GM18502 (cell line): Measurements from ENCODE around the gene MRPL45.

ENCODE experiments used
- ATAC-seq: cut with Tn5 transposase; IDR thresholded peaks from one replicate; pipeline ENCODE4 v1.9.1; 2021; ENCODE audit warnings: mild to moderate bottlenecking; ENCODE audit not compliant: unreplicated experiment, poor library complexity

The MRPL45 gene

GRCh38 chr17:38343608-38344419 lies 46.8 kb downstream of the MRPL45 start, which contains the start of gene GPR179:
TSS of gene GPR179 (minus strand) at chr17:38343956. CDS start at chr17:38343789, 167 bp downstream.
- ATAC-seq = no peak

- no peak for ATAC-seq
These were observed 47.4 kb downstream of the MRPL45 start for GRCh38 chr17:38344420-38344745.

- ATAC-seq = no peak
These were observed 48.8 kb downstream of the MRPL45 start for GRCh38 chr17:38345743-38346142.

- ATAC-seq = no peak
These were observed 52.2 kb downstream of the MRPL45 start for GRCh38 chr17:38349097-38349730.

GRCh38 chr17:38350035-38350434 lies 53.1 kb downstream of the MRPL45 start:
- ATAC-seq = no peak

- ATAC-seq = peak; percentile 87
These were observed 54.6 kb downstream of the MRPL45 start, which contains the start of gene SOCS7 for GRCh38 chr17:38351412-38352222. TSS of gene SOCS7 (plus strand) at chr17:38351844. CDS start at chr17:38352053, 209 bp downstream.

- ATAC-seq = peak; percentile 18
These were observed 55.5 kb downstream of the MRPL45 start for GRCh38 chr17:38352245-38353085.

GRCh38 chr17:38353086-38353604 lies 56.2 kb downstream of the MRPL45 start:
- ATAC-seq = no peak

GRCh38 chr17:38353668-38354067 lies 56.7 kb downstream of the MRPL45 start:
- ATAC-seq = no peak

- no peak for ATAC-seq
These were observed 57.5 kb downstream of the MRPL45 start for GRCh38 chr17:38354466-38354865.

GRCh38 chr17:38355251-38355650 lies 58.3 kb downstream of the MRPL45 start:
- no peak for ATAC-seq

GRCh38 chr17:38357486-38358123 lies 60.6 kb downstream of the MRPL45 start:
- ATAC-seq = no peak

- ATAC-seq = no peak
These were observed 61.9 kb downstream of the MRPL45 start for GRCh38 chr17:38358586-38359513.

GRCh38 chr17:38361694-38362465 lies 64.9 kb downstream of the MRPL45 start:
- no peak for ATAC-seq

- no peak for ATAC-seq
These were observed 66.0 kb downstream of the MRPL45 start for GRCh38 chr17:38363016-38363415.

GRCh38 chr17:38364741-38365140 lies 67.8 kb downstream of the MRPL45 start:
- ATAC-seq = no peak

- ATAC-seq = no peak
These were observed 72.3 kb downstream of the MRPL45 start for GRCh38 chr17:38369124-38369886.
